ENCODE results near the gene COQ10B. TPM values are rescaled to one million over a fixed set of nuclear protein-coding genes. Genes with fewer than 3 reads are reported as not detected.
A peak's percentile ranks its signal among the peaks of the same experiment; 100 is the strongest.

COQ10B gene
- total RNA-seq, 3 donors from 2014 or later (not counting 1 experiment from before 2014, with no cell fraction given), result 64.6 to 79.2 (median 72.5) TPM

- Mint-ChIP-seq H3K27ac (peak overlapping the region; percentile 90 to 97), H3K4me3 (peak overlapping the region; percentile 92), H3K9me3 (no peaks in the 10 kb centered on the region), H3K36me3 (no peaks in the 10 kb centered on the region), H3K27me3 (ENCODE audit: low read depth in 2 of 2) (no peaks in the 10 kb centered on the region), H3K4me1 (peaks cover 28 to 32% of the 10 kb centered on the region in 2 donors)
- H3K36me3 ChIP-seq (ENCODE audit: control insufficient read depth, insufficient read depth, low read length), result no peaks in the 10 kb centered on the region
- peaks cover 20% of the 10 kb centered on the region for H3K4me1 ChIP-seq (ENCODE audit: control insufficient read depth, insufficient read depth, low read length)
- intact Hi-C loops (cut with micrococcal nuclease), result loop anchor here (1.0 to 5.0 kb wide), 3 partner anchors 14 to 77 kb away; partner anchors contain the start of genes COQ10B, HSPE1 and SF3B1
- H3K27me3 ChIP-seq (ENCODE audit: control insufficient read depth, insufficient read depth, low read length), result no peaks in the 10 kb centered on the region
- peak in 1 of 2 donors; percentile 47 for DNase-seq
- H3K9me3 ChIP-seq (ENCODE audit: control insufficient read depth, insufficient read depth, low read length), result no peaks in the 10 kb centered on the region
- peak overlapping the region; percentile 88 for H3K27ac ChIP-seq (ENCODE audit: low read length)
- no peak for ATAC-seq
- peak overlapping the region; percentile 64 for H3K4me3 ChIP-seq (ENCODE audit: low read length)
- WGBS (ENCODE audit: insufficient coverage), result 61% methylated on average over 2 of the region's 3 CpGs
- TF ChIP-seq CTCF (IDR thresholded peaks at IDR 0.05), result no peak
These were observed 61.4 kb downstream of the COQ10B start for GRCh38 chr2:197514754-197515153.

- ATAC-seq, result peak; percentile 13 to 43 (median 36)
- Mint-ChIP-seq H3K9me3 (no peaks in the 10 kb centered on the region), H3K27ac (peak overlapping the region; percentile 90 to 97), H3K4me3 (peak overlapping the region; percentile 92), H3K36me3 (no peaks in the 10 kb centered on the region), H3K4me1 (peaks cover 30 to 34% of the 10 kb centered on the region in 2 donors), H3K27me3 (ENCODE audit: low read depth in 2 of 2) (no peaks in the 10 kb centered on the region)
- Histone ChIP-seq H3K9me3 (ENCODE audit: control insufficient read depth, insufficient read depth, low read length) (no peaks in the 10 kb centered on the region), H3K4me3 (ENCODE audit: low read length) (peak overlapping the region; percentile 64), H3K36me3 (ENCODE audit: control insufficient read depth, insufficient read depth, low read length) (no peaks in the 10 kb centered on the region), H3K4me1 (ENCODE audit: control insufficient read depth, insufficient read depth, low read length) (peaks cover 20% of the 10 kb centered on the region), H3K27ac (ENCODE audit: low read length) (peak overlapping the region; percentile 88), H3K27me3 (ENCODE audit: control insufficient read depth, insufficient read depth, low read length) (no peaks in the 10 kb centered on the region)
- DNase-seq, result peak in 1 of 2 donors; percentile 80
- TF ChIP-seq CTCF (IDR thresholded peaks at IDR 0.05), result no peak
- intact Hi-C loops (cut with micrococcal nuclease), result loop anchor here (1.0 to 5.0 kb wide), 3 partner anchors 15 to 78 kb away; partner anchors contain the start of genes COQ10B, HSPE1 and SF3B1
- under 1% methylated on average over 16 of the region's 16 CpGs for WGBS (ENCODE audit: insufficient coverage)
These were observed 62.0 kb downstream of the COQ10B start for GRCh38 chr2:197515315-197515738.

GRCh38 chr2:197515739-197516392, 62.5 kb downstream of the COQ10B start, which contains the start of gene MOB4:
MOB4 (plus strand) TSS chr2:197516066; CDS start chr2:197516087, 21 bp downstream.
- Histone ChIP-seq H3K4me3 (ENCODE audit: low read length) (peak within 1 kb of the TSS; percentile 64), H3K36me3 (ENCODE audit: control insufficient read depth, insufficient read depth, low read length) (no peaks in the 10 kb centered on the region), H3K27me3 (ENCODE audit: control insufficient read depth, insufficient read depth, low read length) (no peaks in the 10 kb centered on the region), H3K4me1 (ENCODE audit: control insufficient read depth, insufficient read depth, low read length) (peaks cover 20% of the 10 kb centered on the region), H3K27ac (ENCODE audit: low read length) (peak within 1 kb of the TSS; percentile 88), H3K9me3 (ENCODE audit: control insufficient read depth, insufficient read depth, low read length) (no peaks in the 10 kb centered on the region)
- Mint-ChIP-seq H3K36me3 (no peaks in the 10 kb centered on the region), H3K27me3 (ENCODE audit: low read depth in 2 of 2) (no peaks in the 10 kb centered on the region), H3K4me1 (peaks cover 36 to 39% of the 10 kb centered on the region in 2 donors), H3K4me3 (peak within 1 kb of the TSS; percentile 92), H3K9me3 (no peaks in the 10 kb centered on the region), H3K27ac (peak within 1 kb of the TSS; percentile 90 to 97)
- intact Hi-C loops (cut with micrococcal nuclease), result loop anchor here (1.0 to 5.0 kb wide), 4 partner anchors 16 to 189 kb away; partner anchors contain the start of genes COQ10B, HSPE1, MARS2 and SF3B1
- peak; percentile 89 to 97 (median 92) for ATAC-seq
- WGBS (ENCODE audit: insufficient coverage), result under 1% methylated on average over 66 of the region's 66 CpGs
- no peak for TF ChIP-seq CTCF (IDR thresholded peaks at IDR 0.05)
- peak; percentile 97 for DNase-seq
